Heart left ventricle (tissue), 13 donors: ENCODE results near the gene VPS54.

Experiments used
- POLR2A ChIP-seq, 2 donors: fragments of 450-650 bp; IDR thresholded peaks; one replicate each; pipeline ENCODE4 v1.6.1; 2017; ENCODE audit warnings: antibody characterized with exemption in 2 of 2, mild to moderate bottlenecking in 2 of 2, moderate library complexity in 2 of 2
- TF ChIP-seq, protein P1 (sequence below), 12 donors: fragments of 200-600 bp; sonication (generic) in 4 of 12; IDR thresholded peaks; one replicate each; pipeline versions ENCODE4 v1.5.0 to v1.8.0; 2018 to 2022; ENCODE audit warnings: antibody characterized with exemption in 12 of 12, mild to moderate bottlenecking in 5 of 12
- donor health status: ischemic (EF 13 %, LVEDD 7.1; RV severe dilation, severe dysfunction).
- donor health status: DM: no; HTN: yes; CAD: no.
- donor health status: DM: no; HTN: no; CAD: no.
- donor health status: ischemic (EF 25% LVEDD 6.9; RV normal size, moderate dysfunction).
- donor health status: ischemic (EF 25% LVEDD 5.7; RV mildly dilated, moderate dysfunction).
- donor health status: ischemic (EF 35%, LVEDD 5.7; RV mildly dilated, moderate dysfunction).
- donor health status: nonischemic (EF 11% LVEDD 7.7; RV severe dilation, severe dysfunction).
- donor health status: DM: yes; HTN: yes; CAD: no.
- donor health status: PGD.
- donor health status: ischemic (EF 29% LVEDD 5.4; RV normal size, mild dysfunction).
- donor health status: nonischemic (EF 23%, LVEDD 6.1; RV moderate dilation, normal function).

DNA sequence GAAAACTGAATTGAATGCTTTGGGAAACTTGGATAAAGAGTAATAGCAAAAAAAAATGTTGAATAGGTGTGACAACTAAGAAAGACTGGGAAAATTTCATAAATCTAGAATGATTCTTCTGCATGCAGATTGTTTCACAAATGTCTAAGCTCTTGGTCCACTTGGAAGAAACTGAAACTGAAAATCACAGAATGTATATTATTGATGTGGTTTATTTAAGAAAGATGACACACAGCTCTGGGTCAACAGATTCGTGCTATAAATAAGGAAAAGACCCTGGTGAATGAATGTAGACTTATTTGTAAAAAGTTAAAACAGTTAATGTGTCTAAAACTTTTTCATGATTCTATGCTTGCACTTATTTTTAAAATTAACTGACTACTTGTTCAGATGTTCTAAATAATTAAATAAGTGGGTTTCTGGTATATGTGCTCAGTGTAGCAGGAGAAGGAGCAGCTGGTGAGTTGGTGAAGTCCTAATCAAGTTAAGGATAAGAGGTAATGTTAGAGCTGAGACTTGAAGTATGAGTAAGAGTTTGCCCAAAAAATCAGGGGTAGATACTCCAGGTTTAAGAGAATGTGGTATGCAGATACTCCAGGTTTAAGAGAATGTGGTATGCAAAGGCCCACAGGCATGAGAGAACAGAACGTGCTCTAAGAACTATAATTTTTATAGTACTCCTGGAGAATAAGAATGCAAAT, 153.1 kb downstream of the VPS54 start:
- TF ChIP-seq, protein P1, sequence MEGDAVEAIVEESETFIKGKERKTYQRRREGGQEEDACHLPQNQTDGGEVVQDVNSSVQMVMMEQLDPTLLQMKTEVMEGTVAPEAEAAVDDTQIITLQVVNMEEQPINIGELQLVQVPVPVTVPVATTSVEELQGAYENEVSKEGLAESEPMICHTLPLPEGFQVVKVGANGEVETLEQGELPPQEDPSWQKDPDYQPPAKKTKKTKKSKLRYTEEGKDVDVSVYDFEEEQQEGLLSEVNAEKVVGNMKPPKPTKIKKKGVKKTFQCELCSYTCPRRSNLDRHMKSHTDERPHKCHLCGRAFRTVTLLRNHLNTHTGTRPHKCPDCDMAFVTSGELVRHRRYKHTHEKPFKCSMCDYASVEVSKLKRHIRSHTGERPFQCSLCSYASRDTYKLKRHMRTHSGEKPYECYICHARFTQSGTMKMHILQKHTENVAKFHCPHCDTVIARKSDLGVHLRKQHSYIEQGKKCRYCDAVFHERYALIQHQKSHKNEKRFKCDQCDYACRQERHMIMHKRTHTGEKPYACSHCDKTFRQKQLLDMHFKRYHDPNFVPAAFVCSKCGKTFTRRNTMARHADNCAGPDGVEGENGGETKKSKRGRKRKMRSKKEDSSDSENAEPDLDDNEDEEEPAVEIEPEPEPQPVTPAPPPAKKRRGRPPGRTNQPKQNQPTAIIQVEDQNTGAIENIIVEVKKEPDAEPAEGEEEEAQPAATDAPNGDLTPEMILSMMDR (IDR thresholded peaks at IDR 0.05), result no peak
- TF ChIP-seq POLR2A (IDR thresholded peaks at IDR 0.05), result no peak
